Common myeloid progenitor, CD34-positive (primary cell): ENCODE results near the gene KCNN1.

Source experiments
- CTCF ChIA-PET: fragments of 350-600 bp; sonication (Branson Sonifier 250); formaldehyde crosslinking; loops from one replicate; lab custom pipeline; 2021; ENCODE audit warnings: antibody characterized with exemption; lab: Charles Lee
- POLR2A ChIA-PET: fragments of 350-600 bp; sonication (Branson Sonifier 250); formaldehyde crosslinking; loops from one replicate; lab custom pipeline; 2021; ENCODE audit warnings: antibody characterized with exemption; lab: Charles Lee
- DNase-seq, 3 donors: peaks; one replicate each; pipeline versions ENCODE4 v3.0.0 to v3.0.0-alpha.2; 2013
- H3K27ac ChIP-seq, 2 experiments: 1 replicate in 1 of 2; 2 replicates in 1 of 2; pipeline ENCODE4 v1.7.0; 2013; ENCODE audit warnings: inconsistent platforms in 2 of 2, low read length in 2 of 2, mild to moderate bottlenecking in 2 of 2, low read depth in 1 of 2, moderate library complexity in 1 of 2; ENCODE audit not compliant: severe bottlenecking in 2 of 2, insufficient read depth in 1 of 2, poor library complexity in 1 of 2
- H3K27me3 ChIP-seq, 5 experiments: replicated peaks in 2 of 5; 1 replicate in 3 of 5; 2 replicates in 2 of 5; pipeline versions ENCODE4 v1.6.1 to v1.7.0; 2013; ENCODE audit warnings: low read length in 4 of 5, mild to moderate bottlenecking in 2 of 5, moderate library complexity in 2 of 5, inconsistent platforms in 1 of 5; ENCODE audit not compliant: insufficient read depth in 5 of 5, control insufficient read depth in 4 of 5
- H3K36me3 ChIP-seq, 4 experiments: 1 replicate in 2 of 4; 2 replicates in 2 of 4; pipeline versions ENCODE4 v1.6.1 to v1.7.0; 2013; ENCODE audit warnings: low read length in 3 of 4, control low read depth in 1 of 4, mild to moderate bottlenecking in 1 of 4; ENCODE audit not compliant: control insufficient read depth in 4 of 4, insufficient read depth in 4 of 4
- H3K4me1 ChIP-seq, 4 experiments: 1 replicate in 3 of 4; 2 replicates in 1 of 4; pipeline versions ENCODE4 v1.6.1 to v1.7.1; 2013; ENCODE audit warnings: low read length in 3 of 4, mild to moderate bottlenecking in 3 of 4, control low read depth in 1 of 4, inconsistent platforms in 1 of 4, moderate library complexity in 1 of 4; ENCODE audit not compliant: control insufficient read depth in 4 of 4, insufficient read depth in 4 of 4; ENCODE audit errors: control extremely low read depth in 1 of 4
- H3K4me3 ChIP-seq, 7 experiments: 1 replicate in 4 of 7; 2 replicates in 3 of 7; pipeline versions ENCODE4 v1.5.1 to v1.7.0; 2013; ENCODE audit warnings: mild to moderate bottlenecking in 7 of 7, low read length in 6 of 7, moderate library complexity in 6 of 7, inconsistent platforms in 2 of 7, low read depth in 2 of 7, control low read depth in 1 of 7; ENCODE audit not compliant: insufficient read depth in 4 of 7, control insufficient read depth in 1 of 7; ENCODE audit errors: extremely low read depth in 1 of 7
- H3K9me3 ChIP-seq, 5 experiments: 1 replicate in 4 of 5; 2 replicates in 1 of 5; pipeline versions ENCODE4 v1.6.1 to v1.7.1; 2013; ENCODE audit warnings: low read length in 4 of 5, mild to moderate bottlenecking in 2 of 5, inconsistent platforms in 1 of 5, low read depth in 1 of 5, moderate library complexity in 1 of 5; ENCODE audit not compliant: control insufficient read depth in 4 of 5, insufficient read depth in 2 of 5; ENCODE audit errors: control extremely low read depth in 1 of 5
- WGBS: methylation state at CpG from one replicate; pipeline ENCODE4 v1.1.5; 2013; ENCODE audit not compliant: insufficient coverage; 5-methylcytosine and 5-hydroxymethylcytosine counted together

The KCNN1 gene

GRCh38 chr19:18014197-18014596 is 47.3 kb downstream of the KCNN1 start:
- DNase-seq, result no peak
- ChIA-PET CTCF (interaction anchor here (1.1 to 12.5 kb wide), 5 partner anchors 9 to 46 kb away, joined by 3 to 197 read pairs (median 10); no protein-coding TSS in a partner anchor), POLR2A (interaction anchor here (0.6 to 2.3 kb wide), 5 partner anchors 10 to 266 kb away, joined by 3 to 5 read pairs (median 4); no protein-coding TSS in a partner anchor)
- Histone ChIP-seq H3K9me3 (no peaks in the 10 kb centered on the region), H3K36me3 (peaks cover 13 to 54% (median 41%) of the 10 kb centered on the region in 4 experiments), H3K4me3 (no peak overlapping the region), H3K27ac (no peak overlapping the region), H3K4me1 (peaks cover 0 to 35% (median 29%) of the 10 kb centered on the region in 4 experiments), H3K27me3 (no peaks in the 10 kb centered on the region)
- WGBS, result 100% methylated on average over 1 of the region's 6 CpGs

GRCh38 chr19:18016209-18016910 is 49.5 kb downstream of the KCNN1 start:
- Histone ChIP-seq H3K4me3 (no peak overlapping the region), H3K9me3 (no peaks in the 10 kb centered on the region), H3K27ac (no peak overlapping the region), H3K36me3 (peaks cover 5 to 32% (median 25%) of the 10 kb centered on the region in 4 experiments), H3K4me1 (peaks cover 0 to 41% (median 36%) of the 10 kb centered on the region in 4 experiments), H3K27me3 (no peaks in the 10 kb centered on the region)
- 81% methylated on average over 12 of the region's 14 CpGs for WGBS
- POLR2A ChIA-PET, result interaction anchor here (1.6 kb wide), 1 partner anchor 41 kb away, joined by 3 read pairs; no protein-coding TSS in a partner anchor
- CTCF ChIA-PET, result interaction anchor here (0.7 to 2.9 kb wide), 5 partner anchors 7 to 236 kb away, joined by 3 to 10 read pairs (median 3); no protein-coding TSS in a partner anchor
- DNase-seq, result no peak

GRCh38 chr19:18017275-18018083 is 50.6 kb downstream of the KCNN1 start:
- DNase-seq, result no peak
- WGBS, result 34% methylated on average over 9 of the region's 15 CpGs
- Histone ChIP-seq H3K4me1 (peaks cover 1 to 52% (median 46%) of the 10 kb centered on the region in 4 experiments), H3K4me3 (no peak overlapping the region), H3K27ac (no peak overlapping the region), H3K27me3 (no peaks in the 10 kb centered on the region), H3K9me3 (no peaks in the 10 kb centered on the region), H3K36me3 (peaks cover 5 to 26% (median 20%) of the 10 kb centered on the region in 4 experiments)
- ChIA-PET CTCF (interaction anchor here (0.8 to 3.0 kb wide), 6 partner anchors 7 to 86 kb away, joined by 3 to 12 read pairs (median 3); no protein-coding TSS in a partner anchor), POLR2A (interaction anchor here (0.9 to 1.6 kb wide), 2 partner anchors 38 to 40 kb away, joined by 3 read pairs; no protein-coding TSS in a partner anchor)

GRCh38 chr19:18020212-18021085 is 53.5 kb downstream of the KCNN1 start:
- H3K4me3 ChIP-seq, result peak overlapping the region in 2 of 7 experiments; percentile 11 to 28
- H3K4me1 ChIP-seq, result peaks cover 2 to 73% (median 67%) of the 10 kb centered on the region in 4 experiments
- H3K27me3 ChIP-seq, result no peaks in the 10 kb centered on the region
- H3K9me3 ChIP-seq, result no peaks in the 10 kb centered on the region
- ChIA-PET POLR2A (interaction anchor here (0.8 to 2.0 kb wide), 7 partner anchors 12 to 37 kb away, joined by 3 to 19 read pairs (median 3); partner anchors contain the start of gene ARRDC2), CTCF (interaction anchor here (0.7 to 3.0 kb wide), 4 partner anchors 9 to 36 kb away, joined by 3 to 12 read pairs (median 5); partner anchors contain the start of gene ARRDC2)
- DNase-seq, result no peak
- peak overlapping the region; percentile 93 to 96 for H3K27ac ChIP-seq
- 88% methylated on average over 3 of the region's 16 CpGs for WGBS
- H3K36me3 ChIP-seq, result peaks cover 0 to 3% (median under 1%) of the 10 kb centered on the region in 4 experiments

- Histone ChIP-seq H3K9me3 (no peaks in the 10 kb centered on the region), H3K27me3 (no peaks in the 10 kb centered on the region), H3K4me3 (peak overlapping the region in 4 of 7 experiments; percentile 30 to 64 (median 47)), H3K27ac (peak overlapping the region; percentile 93 to 96), H3K36me3 (no peaks in the 10 kb centered on the region), H3K4me1 (peaks cover 2 to 72% (median 65%) of the 10 kb centered on the region in 4 experiments)
- DNase-seq, result peak; percentile 91 to 96 (median 96)
- WGBS, result 15% methylated on average over 11 of the region's 21 CpGs
- CTCF ChIA-PET, result interaction anchor here (0.7 to 2.2 kb wide), 3 partner anchors 8 to 36 kb away, joined by 3 to 7 read pairs (median 3); partner anchors contain the start of gene ARRDC2
- POLR2A ChIA-PET, result interaction anchor here (1.0 to 2.0 kb wide), 7 partner anchors 8 to 37 kb away, joined by 3 to 19 read pairs (median 4); partner anchors contain the start of gene ARRDC2
Measured at GRCh38 chr19:18021121-18021755, 54.3 kb downstream of the KCNN1 start.
